SU-DHL-6 (cell line): ENCODE measurements around the gene IMMP1L.

Experiments
- CTCF ChIP-seq: fragments of 200-600 bp; sonication (generic); IDR thresholded peaks from one replicate; pipeline ENCODE4 v1.5.1; 2017; ENCODE audit warnings: antibody characterized with exemption, mild to moderate bottlenecking, low read length, moderate library complexity; ENCODE audit not compliant: insufficient read depth, poor library complexity, severe bottlenecking
- EZH2phosphoT487 ChIP-seq: fragments of 200-600 bp; sonication (generic), shearing (Covaris generic); conservative IDR thresholded peaks from 2 replicates; pipeline ENCODE4 v1.6.1; 2018; ENCODE audit warnings: mild to moderate bottlenecking, antibody characterized with exemption, low read length, moderate library complexity, mixed read lengths

- TF ChIP-seq CTCF: no peak
- TF ChIP-seq EZH2phosphoT487: no peak
Measured at GRCh38 chr11:31414338-31414737, 95.1 kb downstream of the IMMP1L start.
